ENCODE data around the gene MYL2. TPM values are rescaled to one million over a fixed set of nuclear protein-coding genes. Genes with fewer than 3 reads are reported as not detected.
"Not testable (repeated sequence)": the region's sequence is repeated elsewhere in the genome, so short reads cannot be mapped to it uniquely, and the experiment has no call there.

The MYL2 gene
- total RNA-seq, result not detected

GRCh38 chr12:110920324-110920910 lies at the start of gene MYL2:
Gene MYL2 (minus strand): TSS chr12:110920579. CDS start chr12:110920529, 50 bp downstream.
- ATAC-seq (no peak), DNase-seq (ENCODE audit: low spot score) (no peak)
- intact Hi-C loops (cut with DNase I), result no loop called here

- intact Hi-C loops (cut with DNase I), result no loop called here
- ATAC-seq, result no peak
- DNase-seq (ENCODE audit: low spot score), result no peak
Measured at GRCh38 chr12:110966081-110966760, 45.8 kb upstream of the MYL2 start.

GRCh38 chr12:110965574-110965973 lies 45.2 kb upstream of the MYL2 start:
- intact Hi-C loops (cut with DNase I), result no loop called here
- ATAC-seq, result no peak

GRCh38 chr12:110960795-110961194 lies 40.4 kb upstream of the MYL2 start:
- intact Hi-C loops (cut with DNase I), result no loop called here
- ATAC-seq, result no peak

More at GRCh38 chr12:110965574-110965973, 45.2 kb upstream of the MYL2 start:
- DNase-seq (ENCODE audit: low spot score), result no peak

GRCh38 chr12:110957652-110958051 lies 37.3 kb upstream of the MYL2 start:
- intact Hi-C loops (cut with DNase I), result no loop called here
- no peak for ATAC-seq
- DNase-seq (ENCODE audit: low spot score), result no peak

More at GRCh38 chr12:110960795-110961194, 40.4 kb upstream of the MYL2 start:
- DNase-seq (ENCODE audit: low spot score), result no peak

- intact Hi-C loops (cut with DNase I), result no loop called here
- DNase-seq (ENCODE audit: low spot score) (no peak), ATAC-seq (no peak)
Measured at GRCh38 chr12:110957159-110957558, 36.8 kb upstream of the MYL2 start.

- DNase-seq (ENCODE audit: low spot score); intact Hi-C loops (cut with DNase I); ATAC-seq: not testable (repeated sequence)
Measured at GRCh38 chr12:110950867-110951266, 30.5 kb upstream of the MYL2 start.

- ATAC-seq; DNase-seq (ENCODE audit: low spot score); intact Hi-C loops (cut with DNase I): not testable (repeated sequence)
Measured at GRCh38 chr12:110950466-110950865, 30.1 kb upstream of the MYL2 start.

- DNase-seq (ENCODE audit: low spot score) (no peak), ATAC-seq (no peak)
- intact Hi-C loops (cut with DNase I), result no loop called here
Measured at GRCh38 chr12:110948041-110948440, 27.7 kb upstream of the MYL2 start.

GRCh38 chr12:110943373-110943772 lies 23.0 kb upstream of the MYL2 start:
- DNase-seq (ENCODE audit: low spot score) (no peak), ATAC-seq (no peak)
- intact Hi-C loops (cut with DNase I), result no loop called here

- no peak for DNase-seq (ENCODE audit: low spot score)
- intact Hi-C loops (cut with DNase I), result no loop called here
- no peak for ATAC-seq
Measured at GRCh38 chr12:110941391-110941790, 21.0 kb upstream of the MYL2 start.

GRCh38 chr12:110940933-110941332 lies 20.6 kb upstream of the MYL2 start:
- no peak for ATAC-seq
- intact Hi-C loops (cut with DNase I), result no loop called here
- no peak for DNase-seq (ENCODE audit: low spot score)

GRCh38 chr12:110940296-110940695 lies 19.9 kb upstream of the MYL2 start:
- intact Hi-C loops (cut with DNase I), result no loop called here
- ATAC-seq, result no peak
- no peak for DNase-seq (ENCODE audit: low spot score)

- DNase-seq (ENCODE audit: low spot score), result peak; percentile 70
- peak; percentile 50 for ATAC-seq
- intact Hi-C loops (cut with DNase I), result no loop called here
Measured at GRCh38 chr12:110937104-110937641, 16.8 kb upstream of the MYL2 start.

GRCh38 chr12:110936367-110937103 lies 16.2 kb upstream of the MYL2 start:
- DNase-seq (ENCODE audit: low spot score) (no peak), ATAC-seq (no peak)
- intact Hi-C loops (cut with DNase I), result no loop called here

- DNase-seq (ENCODE audit: low spot score), result no peak
- intact Hi-C loops (cut with DNase I), result no loop called here
- ATAC-seq, result no peak
Measured at GRCh38 chr12:110935588-110935987, 15.2 kb upstream of the MYL2 start.

GRCh38 chr12:110934093-110934852 lies 13.9 kb upstream of the MYL2 start:
- ATAC-seq (no peak), DNase-seq (ENCODE audit: low spot score) (no peak)
- intact Hi-C loops (cut with DNase I), result no loop called here

- ATAC-seq, result no peak
- DNase-seq (ENCODE audit: low spot score), result no peak
- intact Hi-C loops (cut with DNase I), result no loop called here
Measured at GRCh38 chr12:110933326-110933974, 13.1 kb upstream of the MYL2 start.

GRCh38 chr12:110932046-110932445 lies 11.7 kb upstream of the MYL2 start:
- ATAC-seq (no peak), DNase-seq (ENCODE audit: low spot score) (no peak)
- intact Hi-C loops (cut with DNase I), result no loop called here
